PC-3 (cell line): ENCODE measurements around the gene CIBAR2.

Experiments used
- CTCF ChIP-seq: fragments of 300-600 bp; sonication (generic); conservative IDR thresholded peaks from 2 replicates; pipeline ENCODE4 v1.5.1; 2017; ENCODE audit warnings: antibody characterized with exemption, low read depth, mild to moderate bottlenecking, low read length
- EZH2 ChIP-seq: fragments of 300-600 bp; sonication (generic); IDR thresholded peaks from one replicate; pipeline ENCODE4 v1.6.1; 2017; ENCODE audit warnings: antibody characterized with exemption, mild to moderate bottlenecking, low read length; ENCODE audit not compliant: unreplicated experiment
- EZH2phosphoT487 ChIP-seq: fragments of 300-600 bp; sonication (generic); IDR thresholded peaks from 2 replicates; pipeline ENCODE4 v1.6.1; 2018; ENCODE audit warnings: mild to moderate bottlenecking, antibody characterized with exemption, low read length, borderline replicate concordance

GRCh38 chr16:85104821-85105391 lies 7.4 kb downstream of the CIBAR2 start:
- no peak for TF ChIP-seq CTCF
- TF ChIP-seq EZH2 = no peak
- TF ChIP-seq EZH2phosphoT487 = no peak
